ENCODE data around the gene BATF2. TPM values are rescaled to one million over a fixed set of nuclear protein-coding genes. Genes with fewer than 3 reads are reported as not detected.
"Not testable (repeated sequence)": the region's sequence is repeated elsewhere in the genome, so short reads cannot be mapped to it uniquely, and the experiment has no call there.

BATF2 gene
- total and polyA plus RNA-seq, 8 donors, result 0.73 to 29.5 (median 3.4) TPM; not detected in 1

DNA sequence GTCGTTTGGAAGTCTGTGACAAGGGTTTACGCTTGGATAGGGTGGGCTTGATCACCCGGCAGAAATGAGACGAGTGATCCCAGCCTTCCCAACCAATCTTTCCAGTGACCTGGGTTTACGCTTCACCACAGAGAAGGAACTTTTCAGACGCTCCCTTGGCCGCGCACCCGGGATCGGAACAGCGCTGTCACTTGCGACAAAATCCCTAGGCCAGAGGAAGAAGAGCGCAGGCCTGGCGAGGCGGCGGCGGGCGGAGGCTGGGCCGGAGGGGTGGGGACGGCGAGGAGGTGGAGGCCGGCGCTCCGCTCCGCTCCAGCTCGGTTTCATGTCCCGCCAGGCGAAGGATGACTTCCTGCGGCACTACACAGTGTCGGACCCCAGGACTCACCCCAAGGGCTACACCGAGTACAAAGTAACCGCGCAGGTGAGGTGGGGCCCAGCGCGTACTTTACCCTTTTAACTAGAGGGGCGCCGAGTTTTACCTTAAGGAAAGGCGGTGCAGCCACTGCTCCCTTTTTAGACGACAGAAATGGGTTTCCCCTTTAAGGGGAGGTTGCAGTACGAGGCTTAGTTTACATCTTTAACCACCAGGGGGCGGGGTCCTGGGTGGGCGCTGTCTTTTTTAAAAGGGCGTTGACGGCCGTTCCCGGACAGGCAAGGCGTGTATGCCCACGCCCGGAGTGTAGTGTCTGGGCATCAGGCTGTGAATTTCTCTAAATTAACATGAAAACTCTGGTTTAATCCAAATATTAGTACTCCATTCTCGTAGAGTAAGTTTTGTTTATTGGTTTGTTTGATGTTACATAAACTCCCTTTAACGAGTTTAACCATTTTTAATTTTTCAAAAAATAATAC is 30.7 kb upstream of the BATF2 start, which contains the start of gene SNX15:
Gene SNX15, plus strand, starts transcription at position 227 of the 855 bp plus-strand sequence. Its CDS starts 99 bp downstream, at position 326.
- WGBS, 5 donors, result 1% methylated on average over 29 to 51 of the region's 51 CpGs
- peak; percentile 93 to 98 for DNase-seq
- H3K4me1 ChIP-seq, result peaks cover 15 to 38% (median 23%) of the 10 kb centered on the region in 4 donors
- no peaks in the 10 kb centered on the region for H3K9me3 ChIP-seq
- no peak for TF ChIP-seq EP300 (IDR thresholded peaks at IDR 0.05)
- TF ChIP-seq POLR2A (IDR thresholded peaks at IDR 0.05), result peak in 2 of 4 donors; percentile 5 to 74
- peak; percentile 60 to 89 (median 61) for TF ChIP-seq POLR2AphosphoS5 (IDR thresholded peaks at IDR 0.05)
- TF ChIP-seq, protein P1, sequence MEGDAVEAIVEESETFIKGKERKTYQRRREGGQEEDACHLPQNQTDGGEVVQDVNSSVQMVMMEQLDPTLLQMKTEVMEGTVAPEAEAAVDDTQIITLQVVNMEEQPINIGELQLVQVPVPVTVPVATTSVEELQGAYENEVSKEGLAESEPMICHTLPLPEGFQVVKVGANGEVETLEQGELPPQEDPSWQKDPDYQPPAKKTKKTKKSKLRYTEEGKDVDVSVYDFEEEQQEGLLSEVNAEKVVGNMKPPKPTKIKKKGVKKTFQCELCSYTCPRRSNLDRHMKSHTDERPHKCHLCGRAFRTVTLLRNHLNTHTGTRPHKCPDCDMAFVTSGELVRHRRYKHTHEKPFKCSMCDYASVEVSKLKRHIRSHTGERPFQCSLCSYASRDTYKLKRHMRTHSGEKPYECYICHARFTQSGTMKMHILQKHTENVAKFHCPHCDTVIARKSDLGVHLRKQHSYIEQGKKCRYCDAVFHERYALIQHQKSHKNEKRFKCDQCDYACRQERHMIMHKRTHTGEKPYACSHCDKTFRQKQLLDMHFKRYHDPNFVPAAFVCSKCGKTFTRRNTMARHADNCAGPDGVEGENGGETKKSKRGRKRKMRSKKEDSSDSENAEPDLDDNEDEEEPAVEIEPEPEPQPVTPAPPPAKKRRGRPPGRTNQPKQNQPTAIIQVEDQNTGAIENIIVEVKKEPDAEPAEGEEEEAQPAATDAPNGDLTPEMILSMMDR (IDR thresholded peaks at IDR 0.05), result peak in 5 of 7 experiments; percentile 63 to 93 (median 70)
- H3K27ac ChIP-seq, result peak within 1 kb of the TSS; percentile 87 to 94 (median 89)
- intact Hi-C loops (cut with DNase I; ENCODE audit: low total_unique reads), result no loop called here
- no peaks in the 10 kb centered on the region for H3K27me3 ChIP-seq
- peak within 1 kb of the TSS; percentile 56 to 66 (median 59) for H3K4me3 ChIP-seq
- H3K36me3 ChIP-seq, result peaks cover under 1 to 23% (median 16%) of the 10 kb centered on the region in 4 donors

GRCh38 chr11:65026810-65027209 is 30.0 kb upstream of the BATF2 start:
- DNase-seq, result no peak
- no peaks in the 10 kb centered on the region for H3K9me3 ChIP-seq
- peak overlapping the region; percentile 87 to 94 (median 89) for H3K27ac ChIP-seq
- peaks cover 15 to 38% (median 23%) of the 10 kb centered on the region in 4 donors for H3K4me1 ChIP-seq
- TF ChIP-seq, protein P1 (IDR thresholded peaks at IDR 0.05), result no peak
- no peak for TF ChIP-seq EP300 (IDR thresholded peaks at IDR 0.05)
- TF ChIP-seq POLR2AphosphoS5 (IDR thresholded peaks at IDR 0.05), result no peak
- TF ChIP-seq POLR2A (IDR thresholded peaks at IDR 0.05), result no peak
- peak overlapping the region; percentile 56 to 66 (median 59) for H3K4me3 ChIP-seq
- intact Hi-C loops (cut with DNase I; ENCODE audit: low total_unique reads), result no loop called here
- H3K36me3 ChIP-seq, result peaks cover 0 to 23% (median 16%) of the 10 kb centered on the region in 4 donors
- H3K27me3 ChIP-seq, result no peaks in the 10 kb centered on the region
- 55 to 66% (median 59%) methylated on average over 10 of the region's 10 CpGs for WGBS, 5 donors

- WGBS, 5 donors, result 66 to 80% (median 71%) methylated on average over 8 of the region's 8 CpGs
- H3K4me3 ChIP-seq; H3K27me3 ChIP-seq; intact Hi-C loops (cut with DNase I; ENCODE audit: low total_unique reads); DNase-seq; H3K9me3 ChIP-seq; H3K27ac ChIP-seq: not testable (repeated sequence)
- Histone ChIP-seq H3K36me3 (peaks cover 4 to 45% (median 40%) of the 10 kb centered on the region in 4 donors), H3K4me1 (peaks cover 10 to 14% (median 13%) of the 10 kb centered on the region in 4 donors)
These were observed 26.7 kb upstream of the BATF2 start for GRCh38 chr11:65023502-65023901.

DNA sequence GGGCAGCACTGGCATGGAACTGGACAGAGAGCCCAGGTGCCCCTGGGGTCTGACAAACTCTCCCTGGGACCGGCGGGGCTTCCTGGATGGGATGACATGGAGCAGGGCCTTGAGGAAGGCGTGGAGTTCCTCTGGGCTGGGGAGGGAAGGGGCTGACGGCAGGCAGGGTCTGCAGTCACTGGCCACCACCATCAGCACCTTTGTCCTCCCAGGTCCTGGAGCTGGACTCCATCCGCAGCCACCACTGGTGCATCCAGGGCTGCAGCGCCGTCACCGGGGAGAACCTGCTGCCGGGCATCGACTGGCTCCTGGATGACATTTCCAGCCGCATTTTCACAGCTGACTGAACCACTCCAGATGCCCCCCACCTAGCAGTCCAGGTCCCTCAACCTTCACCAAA is 24.7 kb upstream of the BATF2 start:
- H3K9me3 ChIP-seq, result no peaks in the 10 kb centered on the region
- TF ChIP-seq, protein P1 (IDR thresholded peaks at IDR 0.05), result no peak
- no peak for TF ChIP-seq POLR2AphosphoS5 (IDR thresholded peaks at IDR 0.05)
- no peak for TF ChIP-seq POLR2A (IDR thresholded peaks at IDR 0.05)
- TF ChIP-seq EP300 (IDR thresholded peaks at IDR 0.05), result no peak
- H3K36me3 ChIP-seq, result peaks cover 4 to 52% (median 46%) of the 10 kb centered on the region in 4 donors
- no peak for DNase-seq
- WGBS, 5 donors, result 94 to 100% (median 95%) methylated on average over 1 to 11 of the region's 11 CpGs
- no peak overlapping the region for H3K27ac ChIP-seq
- H3K27me3 ChIP-seq, result no peaks in the 10 kb centered on the region
- intact Hi-C loops (cut with DNase I; ENCODE audit: low total_unique reads), result no loop called here
- peaks cover 0 to 4% (median 1%) of the 10 kb centered on the region in 4 donors for H3K4me1 ChIP-seq
- no peak overlapping the region for H3K4me3 ChIP-seq
